K562 (cell line): Measurements from ENCODE around the gene TAAR9. TPM values are rescaled to one million over a fixed set of nuclear protein-coding genes. Genes with fewer than 3 reads are reported as not detected.
A peak's percentile ranks its signal among the peaks of the same experiment; 100 is the strongest.

Experiments used
- ATAC-seq: fragments of 200-7000 bp; cut with Tn5 transposase; 3 replicates; pipeline ENCODE4 v1.9.1; 2020; ENCODE audit warnings: moderate library complexity
- BruUV-seq: library from RNA; stranded (reverse); fragments of 400-500 nt; replicated peaks from 2 replicates; lab custom pipeline; 2021; lab: Mats Ljungman, UMichigan
- CTCF ChIA-PET: fragments of 300-600 bp; formaldehyde crosslinking; extraction: SDS; loops from one replicate; lab custom pipeline; 2021; ENCODE audit warnings: low intra/inter-chr PET ratio; lab: Yijun Ruan, JAX
- POLR2A ChIA-PET: fragments of 300-600, 350-650 bp; sonication (Branson Sonifier 250); formaldehyde crosslinking; extraction: SDS; loops from one replicate; lab custom pipeline; 2021; ENCODE audit warnings: antibody characterized with exemption, inconsistent platforms; lab: Yijun Ruan, JAX
- DNase-seq, 4 experiments: peaks; one replicate each; pipeline versions ENCODE4 v3.0.0 to v3.0.0-alpha.2; 2011 to 2018; ENCODE audit warnings: low spot score in 3 of 4, mixed read lengths in 3 of 4; ENCODE audit errors: extremely low read depth in 1 of 4
- FAIRE-seq: peaks from 2 replicates; lab custom pipeline; 2011; peaks lifted over from hg19 to GRCh38; lab: Jason Lieb, UNC
- H2AFZ ChIP-seq: 2 replicates; pipeline ENCODE4 v1.6.0; 2011; ENCODE audit warnings: low read depth, low read length, control low read depth, inconsistent platforms
- H3K27ac ChIP-seq: fragments of 200-600 bp; 3 replicates; pipeline ENCODE4 v1.8.0; 2011; ENCODE audit warnings: low read depth, mild to moderate bottlenecking, control low read depth, inconsistent platforms, low read length, moderate library complexity, mixed read lengths; ENCODE audit errors: extremely low read depth
- H3K27me3 ChIP-seq, 2 experiments: fragments of 300-600 bp in 1 of 2; 2 replicates in 1 of 2; 3 replicates in 1 of 2; pipeline versions ENCODE4 v1.6.0 to v1.8.0; 2011; ENCODE audit warnings: inconsistent platforms in 2 of 2, low read length in 2 of 2, mild to moderate bottlenecking in 1 of 2, mixed read lengths in 1 of 2, moderate library complexity in 1 of 2; ENCODE audit not compliant: control insufficient read depth in 2 of 2, insufficient read depth in 2 of 2
- H3K36me3 ChIP-seq: fragments of 300-600 bp; 3 replicates; pipeline ENCODE4 v1.8.0; 2011; ENCODE audit warnings: mild to moderate bottlenecking, low read length, inconsistent platforms; ENCODE audit not compliant: control insufficient read depth, insufficient read depth
- H3K4me1 ChIP-seq, 2 experiments: fragments of 200-600 bp in 1 of 2; replicated peaks in 1 of 2; 2 replicates in 1 of 2; 3 replicates in 1 of 2; pipeline versions ENCODE4 v1.5.1 to v1.8.0; 2011; ENCODE audit warnings: inconsistent platforms in 2 of 2, low read length in 2 of 2, mild to moderate bottlenecking in 1 of 2, mixed read lengths in 1 of 2, moderate library complexity in 1 of 2; ENCODE audit not compliant: control insufficient read depth in 2 of 2, insufficient read depth in 2 of 2
- H3K4me2 ChIP-seq: 2 replicates; pipeline ENCODE4 v1.6.1; 2011; ENCODE audit warnings: low read length, control low read depth, inconsistent platforms, mixed read lengths; ENCODE audit not compliant: insufficient read depth
- H3K4me3 ChIP-seq: fragments of 200-600 bp; sonication (generic), shearing (Covaris generic); 2 replicates; pipeline ENCODE4 v1.5.1; 2016; ENCODE audit warnings: control low read depth, inconsistent platforms
- H3K79me2 ChIP-seq: fragments of 200-600 bp; 3 replicates; pipeline ENCODE4 v1.8.0; 2011; ENCODE audit warnings: low read length, inconsistent platforms; ENCODE audit not compliant: control insufficient read depth, insufficient read depth
- H3K9ac ChIP-seq, 2 experiments: 2 replicates each; pipeline versions ENCODE4 v1.6.0 to v1.6.1; 2011; ENCODE audit warnings: low read depth in 2 of 2, low read length in 2 of 2, control low read depth in 1 of 2, inconsistent platforms in 1 of 2, mild to moderate bottlenecking in 1 of 2, mixed read lengths in 1 of 2; ENCODE audit not compliant: insufficient read depth in 1 of 2
- H3K9me1 ChIP-seq: one replicate; pipeline ENCODE4 v1.6.0; 2011; ENCODE audit warnings: inconsistent platforms, mild to moderate bottlenecking, low read length, moderate library complexity; ENCODE audit not compliant: control insufficient read depth, insufficient read depth
- H3K9me3 ChIP-seq: replicated peaks from 2 replicates; pipeline ENCODE4 v1.5.1; 2011; ENCODE audit warnings: low read depth, low read length, inconsistent platforms; ENCODE audit not compliant: control insufficient read depth, insufficient read depth
- H4K20me1 ChIP-seq: replicated peaks from 2 replicates; pipeline ENCODE4 v1.6.1; 2011; ENCODE audit warnings: low read length, inconsistent platforms, mixed read lengths; ENCODE audit not compliant: control insufficient read depth, insufficient read depth
- ATF3 ChIP-seq, 2 experiments: fragments of 450-650 bp in 1 of 2; sonication (generic) in 1 of 2; formaldehyde crosslinking in 1 of 2; IDR thresholded peaks in 1 of 2; conservative IDR thresholded peaks in 1 of 2; 2 replicates each; pipeline versions ENCODE4 v1.6.1 to v1.8.1; 2016 to 2023; ENCODE audit warnings: mild to moderate bottlenecking in 2 of 2, moderate library complexity in 2 of 2, inconsistent platforms in 1 of 2, missing genetic modification reagents in 1 of 2
- BDP1 ChIP-seq: IDR thresholded peaks from 3 replicates; pipeline ENCODE4 v1.6.1; 2011; ENCODE audit not compliant: insufficient read length, insufficient read depth
- CREB5 ChIP-seq: fragments of 250-450 bp; sonication (Bioruptor Pico); IDR thresholded peaks from 2 replicates; pipeline ENCODE4 v1.5.0; 2020; ENCODE audit warnings: mild to moderate bottlenecking
- E2F3 ChIP-seq: fragments of 250-450 bp; sonication (Bioruptor Pico); IDR thresholded peaks from 2 replicates; pipeline ENCODE4 v1.4.0; 2020; ENCODE audit warnings: mild to moderate bottlenecking
- FOSL1 ChIP-seq: fragments of 200-800 bp; sonication (Bioruptor generic); conservative IDR thresholded peaks from 2 replicates; pipeline ENCODE4 v1.6.1; 2016; ENCODE audit warnings: missing genetic modification characterization, missing compliant biosample characterization
- KDM1A ChIP-seq, 2 experiments: fragments of 450-650 bp; IDR thresholded peaks; 2 replicates each; pipeline ENCODE4 v1.6.1; 2016; ENCODE audit warnings: mild to moderate bottlenecking in 2 of 2
- MCM5 ChIP-seq: fragments of 450-650 bp; IDR thresholded peaks from 2 replicates; pipeline ENCODE4 v1.6.1; 2016; ENCODE audit warnings: low read depth
- MYBL2 ChIP-seq, 2 experiments: fragments of 450-650 bp in 1 of 2; sonication (generic) in 1 of 2; formaldehyde crosslinking in 1 of 2; IDR thresholded peaks; 2 replicates each; pipeline versions ENCODE4 v1.6.1 to v1.8.1; 2017 to 2022; ENCODE audit warnings: borderline replicate concordance in 1 of 2, inconsistent platforms in 1 of 2, low read depth in 1 of 2, mild to moderate bottlenecking in 1 of 2, missing genetic modification reagents in 1 of 2, moderate library complexity in 1 of 2
- NR3C1 ChIP-seq: sonication (generic); formaldehyde crosslinking; IDR thresholded peaks from 2 replicates; pipeline ENCODE4 v1.8.1; 2022; ENCODE audit warnings: missing genetic modification reagents
- RAD21 ChIP-seq, 2 experiments: fragments of 250-450 bp in 1 of 2; fragments of 450-650 bp in 1 of 2; sonication (Bioruptor Pico) in 1 of 2; formaldehyde crosslinking in 1 of 2; IDR thresholded peaks in 1 of 2; conservative IDR thresholded peaks in 1 of 2; 2 replicates each; pipeline versions ENCODE4 v1.4.0 to v1.8.0; 2020 to 2022; ENCODE audit warnings: mild to moderate bottlenecking in 2 of 2, moderate library complexity in 1 of 2
- SPI1 ChIP-seq: IDR thresholded peaks from 2 replicates; pipeline ENCODE4 v1.6.1; 2011; ENCODE audit warnings: low read depth, low read length, control low read depth, borderline replicate concordance
- YY1 ChIP-seq, 3 experiments: IDR thresholded peaks; 2 replicates each; pipeline ENCODE4 v1.6.1; 2011; ENCODE audit warnings: low read length in 2 of 3, mild to moderate bottlenecking in 2 of 3, moderate library complexity in 2 of 3, borderline replicate concordance in 1 of 3, control low read depth in 1 of 3, low read depth in 1 of 3; ENCODE audit not compliant: insufficient read depth in 3 of 3, insufficient replicate concordance in 2 of 3, control insufficient read depth in 1 of 3, insufficient read length in 1 of 3; ENCODE audit errors: extremely low read depth in 1 of 3
- ZFX ChIP-seq: sonication (generic); formaldehyde crosslinking; IDR thresholded peaks from 2 replicates; pipeline ENCODE4 v1.8.0; 2022; ENCODE audit warnings: mild to moderate bottlenecking, missing genetic modification reagents, moderate library complexity
- ZNF586 ChIP-seq: fragments of 450-650 bp; formaldehyde crosslinking; conservative IDR thresholded peaks from 2 replicates; pipeline ENCODE4 v1.4.0; 2020; ENCODE audit warnings: mild to moderate bottlenecking, moderate library complexity
- WGBS: fragments of 100-300 bp; shearing (Covaris generic); methylation state at CpG from one replicate; pipeline ENCODE4 v1.1.6; 2016; ENCODE audit warnings: low coverage, mixed read lengths; ENCODE audit not compliant: insufficient coverage; ENCODE audit errors: missing lambda C conversion rate; 5-methylcytosine and 5-hydroxymethylcytosine counted together
- in situ Hi-C: fragments of 300-500 bp; cut with MboI; formaldehyde crosslinking; loops from 4 replicates; pipeline ENCODE4 v1.15.0; 2018; ENCODE audit warnings: inconsistent platforms, mixed read lengths
- intact Hi-C: fragments of 100-400 bp; cut with micrococcal nuclease; formaldehyde crosslinking; loops from 2 replicates; pipeline ENCODE4 v1.14.2; 2022
- polyA plus RNA-seq, 8 experiments: library from polyadenylated mRNA; depleted of rRNA in 4 of 8; stranded (reverse) in 5 of 8; unstranded in 3 of 8; fragments of >200 nt; fragmentation: Nextera tagmentation in 2 of 8; fragmentation: Illumina TruSeq in 1 of 8; extraction: Ambion mirVana in 2 of 8; extraction: Trizol in 1 of 8; gene quantifications; 2 replicates each; pipeline versions ENCODE4 v1.2.1 to v1.2.3, GENCODE V29; 2011 to 2014; ENCODE audit warnings: inconsistent platforms in 1 of 8, missing spikeins in 1 of 8
- total RNA-seq, 7 experiments: library from RNA; depleted of rRNA in 6 of 7; stranded (reverse); fragments of >200 nt in 6 of 7; fragmentation: Illumina TruSeq in 2 of 7; extraction: Trizol in 2 of 7; gene quantifications; 2 replicates each; pipeline versions ENCODE4 v1.2.1 to v1.2.3, GENCODE V29; 2011 to 2021; ENCODE audit warnings: low replicate concordance in 1 of 7

Gene TAAR9
- total and polyA plus RNA-seq, 9 of the 15 experiments (the other 6 are each of a cell fraction or from before 2014, with no cell fraction given), result not detected

GRCh38 chr6:132526461-132526860, 11.6 kb upstream of the TAAR9 start (continued):
- TF ChIP-seq NR3C1 (CRISPR knock-in tag) (no peak), ZFX (CRISPR knock-in tag) (no peak), BDP1 (no peak), MYBL2 (IDR thresholded peaks at IDR 0.05; ENCODE audit: low read depth) (no peak), MYBL2 (CRISPR knock-in tag; IDR thresholded peaks at IDR 0.05; ENCODE audit: borderline replicate concordance) (no peak), CREB5 (no peak), MCM5 (no peak), ZNF586 (CRISPR knock-in tag) (no peak), E2F3 (CRISPR knock-in tag) (no peak), KDM1A (IDR thresholded peaks at IDR 0.05) (no peak)

GRCh38 chr6:132527791-132528190, 10.3 kb upstream of the TAAR9 start:
- Histone ChIP-seq H3K4me1 (no peaks in the 10 kb centered on the region; a peak in 1 of 5 replicates), H4K20me1 (no peaks in the 10 kb centered on the region), H3K27me3 (peaks cover 9 to 10% of the 10 kb centered on the region in 2 experiments; a peak in 4 of 5 replicates), H2AFZ (no peak overlapping the region), H3K79me2 (no peaks in the 10 kb centered on the region)
- no peak for FAIRE-seq
- TF ChIP-seq FOSL1 (tag), result peak; percentile 65
- peak; percentile 18; the same call in 1 of the 2 replicates for TF ChIP-seq SPI1
- TF ChIP-seq RAD21 (CRISPR knock-in tag; conservative IDR thresholded peaks at IDR 0.05 in 1 of 2, IDR thresholded peaks at IDR 0.05 in 1 of 2), result no peak
- TF ChIP-seq YY1 (IDR thresholded peaks at IDR 0.05; ENCODE audit: borderline replicate concordance in 1 of 3, control insufficient read depth in 1 of 3, extremely low read depth in 1 of 3, insufficient read depth in 3 of 3, insufficient read length in 1 of 3, insufficient replicate concordance in 2 of 3, low read depth in 1 of 3, low read length in 2 of 3), result no peak
- TF ChIP-seq ATF3 (IDR thresholded peaks at IDR 0.05), result peak; percentile 55
- no peak for TF ChIP-seq ATF3 (CRISPR knock-in tag; conservative IDR thresholded peaks at IDR 0.05)
- TF ChIP-seq, all 486 proteins: peak for 3
- no peak overlapping the region for H3K4me3 ChIP-seq
- WGBS, result 3% methylated on average over 6 of the region's 6 CpGs
- intact Hi-C loops (loop anchor here (10.0 kb wide), 1 partner anchor 1387 kb away; no protein-coding TSS in a partner anchor), in situ Hi-C loops (loop anchor here (25.0 kb wide), 2 partner anchors 235 to 1010 kb away; partner anchors contain the start of gene VNN2)
- no TSS peak for BruUV-seq
- CTCF ChIA-PET, result interaction anchor here (0.7 kb wide), 1 partner anchor 1409 kb away, joined by 3 read pairs; no protein-coding TSS in a partner anchor
- no peak for DNase-seq
- POLR2A ChIA-PET, result no interaction called here
- H3K36me3 ChIP-seq, result no peaks in the 10 kb centered on the region
- H3K27ac ChIP-seq, result no peak overlapping the region
- H3K9me1 ChIP-seq, result no peaks in the 10 kb centered on the region
- H3K4me2 ChIP-seq, result no peak overlapping the region
- H3K9ac ChIP-seq, result no peak overlapping the region
- no peaks in the 10 kb centered on the region for H3K9me3 ChIP-seq
- ATAC-seq, result no peak
